Central memory CD8-positive, alpha-beta T cell (primary cell): ENCODE data around the gene C21orf58.

Experiments used
- ATAC-seq: fragments of 150-1000 bp; cut with Tn5 transposase; replicated peaks from 2 replicates; pipeline ENCODE4 v1.10.0; 2022; ENCODE audit warnings: mild to moderate bottlenecking, moderate FRiP score, moderate number of reproducible peaks; ENCODE audit not compliant: poor library complexity, severe bottlenecking; ENCODE audit errors: extremely low read depth
- DNase-seq, 2 donors: peaks; one replicate each; pipeline ENCODE4 v3.0.0; 2021; ENCODE audit warnings: low spot score in 2 of 2
- H3K27ac Mint-ChIP-seq: one replicate; pipeline ENCODE4 v1.8.0; 2022; ENCODE audit warnings: low read depth, mild to moderate bottlenecking, moderate library complexity, mixed read lengths
- H3K27me3 Mint-ChIP-seq: one replicate; pipeline ENCODE4 v1.8.0; 2022; ENCODE audit warnings: mixed read lengths
- H3K36me3 Mint-ChIP-seq: one replicate; pipeline ENCODE4 v1.8.0; 2022; ENCODE audit warnings: mild to moderate bottlenecking, moderate library complexity, mixed read lengths; ENCODE audit not compliant: insufficient read depth
- H3K4me1 Mint-ChIP-seq: one replicate; pipeline ENCODE4 v1.8.0; 2022; ENCODE audit warnings: mixed read lengths
- H3K4me3 Mint-ChIP-seq: one replicate; pipeline ENCODE4 v1.8.0; 2022; ENCODE audit warnings: mild to moderate bottlenecking, moderate library complexity, mixed read lengths
- H3K9me3 Mint-ChIP-seq: one replicate; pipeline ENCODE4 v1.8.0; 2022; ENCODE audit warnings: mixed read lengths

The C21orf58 gene

GRCh38 chr21:46327711-46328110, 4.0 kb upstream of the C21orf58 start:
- H3K4me3 Mint-ChIP-seq: no peak overlapping the region
- DNase-seq (no peak), ATAC-seq (no peak)
- no peaks in the 10 kb centered on the region for H3K27me3 Mint-ChIP-seq
- H3K36me3 Mint-ChIP-seq: peaks cover 30% of the 10 kb centered on the region
- H3K27ac Mint-ChIP-seq: no peak overlapping the region
- H3K4me1 Mint-ChIP-seq: peaks cover 14% of the 10 kb centered on the region
- no peaks in the 10 kb centered on the region for H3K9me3 Mint-ChIP-seq

- DNase-seq (no peak), ATAC-seq (no peak)
- Mint-ChIP-seq H3K4me1 (peaks cover 19% of the 10 kb centered on the region), H3K9me3 (no peaks in the 10 kb centered on the region), H3K27me3 (no peaks in the 10 kb centered on the region), H3K4me3 (no peak overlapping the region), H3K36me3 (peaks cover 22% of the 10 kb centered on the region), H3K27ac (no peak overlapping the region)
Measured at GRCh38 chr21:46326110-46326703, 2.5 kb upstream of the C21orf58 start.

GRCh38 chr21:46325073-46325912, 1.6 kb upstream of the C21orf58 start:
- peaks cover 20% of the 10 kb centered on the region for H3K4me1 Mint-ChIP-seq
- H3K27me3 Mint-ChIP-seq: no peaks in the 10 kb centered on the region
- no peaks in the 10 kb centered on the region for H3K9me3 Mint-ChIP-seq
- peaks cover 18% of the 10 kb centered on the region for H3K36me3 Mint-ChIP-seq
- DNase-seq (no peak), ATAC-seq (no peak)
- H3K27ac Mint-ChIP-seq: no peak overlapping the region
- peak overlapping the region; percentile 97 for H3K4me3 Mint-ChIP-seq

- H3K27me3 Mint-ChIP-seq: no peaks in the 10 kb centered on the region
- H3K27ac Mint-ChIP-seq: peak overlapping the region; percentile 96
- DNase-seq (peak; percentile 78 to 82), ATAC-seq (peak; percentile 81)
- peak overlapping the region; percentile 97 for H3K4me3 Mint-ChIP-seq
- peaks cover 16% of the 10 kb centered on the region for H3K36me3 Mint-ChIP-seq
- H3K9me3 Mint-ChIP-seq: no peaks in the 10 kb centered on the region
- peaks cover 20% of the 10 kb centered on the region for H3K4me1 Mint-ChIP-seq
Measured at GRCh38 chr21:46324390-46325072, 861 bp upstream of the C21orf58 start.

DNA sequence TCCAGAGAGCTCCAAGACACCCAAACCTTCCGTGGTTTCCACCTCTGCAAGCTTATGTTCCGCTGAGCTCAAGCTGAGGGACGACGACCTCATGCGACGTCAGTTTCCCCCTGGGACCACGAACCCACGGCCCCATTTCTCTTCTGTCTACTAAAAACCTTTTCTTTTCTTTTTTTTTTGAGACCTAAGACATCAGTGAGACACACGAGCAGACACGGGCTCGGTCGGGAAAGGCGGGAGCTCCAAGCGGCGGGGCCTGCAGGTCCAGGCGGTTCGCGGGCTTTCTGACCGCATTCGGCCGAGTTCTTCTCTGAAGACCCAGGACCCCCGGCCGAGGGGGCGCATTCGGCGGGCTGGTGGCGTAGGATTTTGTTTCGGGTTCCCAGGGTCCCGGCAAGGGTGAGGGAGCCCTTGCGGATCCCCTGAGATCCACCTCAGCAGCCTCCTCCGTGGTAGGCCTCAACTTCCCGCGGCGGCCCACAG, 402 bp downstream of the C21orf58 start:
- H3K36me3 Mint-ChIP-seq: peaks cover 14% of the 10 kb centered on the region
- DNase-seq: no peak
- peak overlapping the region; percentile 96 for H3K27ac Mint-ChIP-seq
- peaks cover 20% of the 10 kb centered on the region for H3K4me1 Mint-ChIP-seq
- ATAC-seq: no peak
- peak overlapping the region; percentile 97 for H3K4me3 Mint-ChIP-seq
- H3K27me3 Mint-ChIP-seq: no peaks in the 10 kb centered on the region
- H3K9me3 Mint-ChIP-seq: no peaks in the 10 kb centered on the region

DNA sequence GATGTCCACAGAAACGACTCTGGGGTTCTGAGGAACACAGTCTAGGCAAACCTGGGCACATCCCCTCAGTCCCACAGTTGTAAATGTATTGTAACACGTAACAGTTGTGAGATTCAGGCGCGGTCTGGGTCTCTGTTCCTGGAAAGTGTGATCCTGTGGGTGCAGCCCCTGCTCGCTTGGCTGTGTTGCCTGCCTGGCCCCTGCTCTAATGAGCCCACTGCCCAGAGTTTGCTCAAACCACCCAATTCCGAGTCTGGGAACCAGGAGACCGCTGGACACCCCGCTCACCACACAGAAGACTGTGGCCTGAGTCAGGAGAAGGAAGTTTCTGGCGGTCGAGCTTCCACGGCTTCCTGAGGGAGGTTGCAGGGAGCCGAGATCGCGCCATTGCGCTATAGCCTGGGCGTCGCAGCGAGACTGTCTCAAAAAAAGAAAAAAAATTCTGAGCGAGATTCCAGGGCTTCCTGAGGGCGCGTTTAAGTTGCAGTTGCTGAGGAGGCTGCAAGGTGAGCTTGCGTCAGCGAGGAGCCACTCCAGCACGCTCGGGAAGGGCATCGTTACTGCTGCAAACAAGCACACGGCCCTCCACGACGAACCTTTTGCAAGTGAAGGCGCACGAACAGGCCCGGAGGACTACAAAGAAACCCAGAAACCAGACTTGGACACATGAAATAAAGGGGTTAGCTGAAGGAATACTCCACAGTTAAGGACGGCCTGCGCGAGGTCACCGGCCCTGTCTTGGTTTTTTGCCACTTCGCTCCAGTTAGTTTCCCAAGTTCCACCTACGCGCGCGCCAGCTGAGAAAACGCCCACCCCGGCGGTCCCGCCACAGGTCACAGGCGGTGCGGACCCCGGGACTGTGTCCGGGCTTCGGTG, 1.1 kb downstream of the C21orf58 start:
- DNase-seq (no peak), ATAC-seq (no peak)
- Mint-ChIP-seq H3K36me3 (peaks cover 10% of the 10 kb centered on the region), H3K27ac (peak overlapping the region; percentile 96), H3K9me3 (no peaks in the 10 kb centered on the region), H3K4me3 (peak overlapping the region; percentile 97), H3K4me1 (peaks cover 20% of the 10 kb centered on the region), H3K27me3 (no peaks in the 10 kb centered on the region)

GRCh38 chr21:46320331-46320801, 3.3 kb downstream of the C21orf58 start:
- H3K36me3 Mint-ChIP-seq: peaks cover 9% of the 10 kb centered on the region
- H3K4me1 Mint-ChIP-seq: peaks cover 8% of the 10 kb centered on the region
- no peak for ATAC-seq
- no peak overlapping the region for H3K27ac Mint-ChIP-seq
- H3K4me3 Mint-ChIP-seq: no peak overlapping the region
- H3K27me3 Mint-ChIP-seq: no peaks in the 10 kb centered on the region
- no peak for DNase-seq
- H3K9me3 Mint-ChIP-seq: no peaks in the 10 kb centered on the region

GRCh38 chr21:46319186-46319585, 4.5 kb downstream of the C21orf58 start:
- DNase-seq: no peak

GRCh38 chr21:46318464-46318845, 5.2 kb downstream of the C21orf58 start:
- Mint-ChIP-seq H3K4me1 (peaks cover 6% of the 10 kb centered on the region), H3K9me3 (no peaks in the 10 kb centered on the region), H3K27me3 (no peaks in the 10 kb centered on the region), H3K36me3 (peaks cover 4% of the 10 kb centered on the region), H3K4me3 (no peak overlapping the region), H3K27ac (no peak overlapping the region)
- ATAC-seq (no peak), DNase-seq (no peak)

More at GRCh38 chr21:46319186-46319585, 4.5 kb downstream of the C21orf58 start:
- no peak for ATAC-seq
- Mint-ChIP-seq H3K36me3 (peaks cover 9% of the 10 kb centered on the region), H3K4me1 (peaks cover 6% of the 10 kb centered on the region), H3K27me3 (no peaks in the 10 kb centered on the region), H3K4me3 (no peak overlapping the region), H3K9me3 (no peaks in the 10 kb centered on the region), H3K27ac (no peak overlapping the region)

GRCh38 chr21:46317710-46318463, 5.8 kb downstream of the C21orf58 start:
- no peak for DNase-seq
- Mint-ChIP-seq H3K36me3 (no peaks in the 10 kb centered on the region), H3K27ac (no peak overlapping the region), H3K4me3 (no peak overlapping the region), H3K9me3 (no peaks in the 10 kb centered on the region), H3K27me3 (no peaks in the 10 kb centered on the region), H3K4me1 (peaks cover 6% of the 10 kb centered on the region)
- ATAC-seq: no peak

DNA sequence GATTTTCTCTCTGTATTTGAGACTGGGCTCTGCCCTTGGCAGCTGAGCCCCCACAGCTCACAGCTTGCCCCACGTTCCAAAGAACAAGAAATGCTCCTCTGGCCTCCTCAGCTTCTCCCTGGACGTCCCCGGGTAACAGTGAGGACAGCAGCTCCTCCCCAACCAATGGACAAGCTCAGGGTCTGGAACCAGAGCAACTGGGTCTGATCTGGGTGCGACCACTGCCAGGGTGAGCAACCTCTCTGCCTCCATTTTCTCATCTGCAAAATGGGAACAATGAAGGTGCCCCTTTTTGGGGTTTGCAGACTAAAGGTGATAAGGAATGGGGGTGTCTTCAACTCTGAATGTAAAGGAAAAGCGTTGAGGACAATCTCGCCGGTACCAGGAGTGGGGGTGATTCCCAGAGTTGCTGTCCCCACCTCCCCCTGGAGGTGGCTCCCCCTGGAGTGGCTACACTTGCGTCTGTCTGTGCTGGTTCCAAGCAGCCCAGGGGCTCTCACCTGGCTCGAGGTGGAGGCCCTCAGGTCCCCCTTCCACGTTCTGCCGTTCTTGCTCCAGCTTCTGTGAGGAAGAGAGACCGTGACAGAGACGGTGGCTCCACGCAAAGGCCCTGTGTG, 6.9 kb downstream of the C21orf58 start:
- ATAC-seq: no peak
- no peak overlapping the region for H3K27ac Mint-ChIP-seq
- H3K9me3 Mint-ChIP-seq: no peaks in the 10 kb centered on the region
- no peak for DNase-seq
- H3K36me3 Mint-ChIP-seq: no peaks in the 10 kb centered on the region
- H3K4me3 Mint-ChIP-seq: no peak overlapping the region
- peaks cover 6% of the 10 kb centered on the region for H3K4me1 Mint-ChIP-seq
- no peaks in the 10 kb centered on the region for H3K27me3 Mint-ChIP-seq
